ENCODE results near the gene STX1B. TPM values are rescaled to one million over a fixed set of nuclear protein-coding genes. Genes with fewer than 3 reads are reported as not detected.

The STX1B gene
- total and polyA plus RNA-seq, 4 donors: 0.09 to 1.2 (median 0.51) TPM

DNA sequence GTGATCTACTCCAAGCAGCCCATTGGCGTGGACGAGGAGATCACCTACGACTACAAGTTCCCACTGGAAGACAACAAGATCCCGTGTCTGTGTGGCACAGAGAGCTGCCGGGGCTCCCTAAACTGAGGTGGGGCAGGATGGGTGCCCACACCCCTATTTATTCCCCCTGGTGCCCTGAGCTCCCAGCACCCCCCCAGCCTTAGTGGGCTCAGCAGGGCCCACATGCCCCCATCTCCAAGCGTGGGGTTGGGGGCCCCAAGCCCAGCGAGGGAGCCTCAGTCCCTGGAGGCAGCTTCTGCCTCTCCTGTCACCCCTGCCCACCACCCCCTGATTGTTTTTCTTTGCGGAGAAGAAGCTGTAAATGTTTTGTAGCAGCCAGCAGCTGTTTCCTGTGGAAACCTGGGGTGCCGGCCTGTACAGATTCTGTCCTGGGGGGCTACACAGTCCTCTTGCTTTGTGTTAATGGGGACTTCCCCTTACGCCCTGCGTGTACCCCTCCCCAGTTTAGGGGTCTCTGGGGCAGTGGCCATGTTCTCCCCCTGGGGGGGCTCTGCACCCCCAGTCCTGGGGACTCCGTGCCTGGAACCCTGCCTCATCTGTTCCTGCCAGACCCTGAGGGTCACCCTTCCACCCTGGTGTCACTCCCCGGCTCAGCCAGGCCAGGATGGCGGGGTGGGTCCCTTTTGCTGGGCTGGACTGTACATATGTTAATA is 26.4 kb downstream of the STX1B start:
- no peak overlapping the region for H3K4me3 ChIP-seq (ENCODE audit: low read depth in 1 of 3, low read length in 3 of 3)
- H3K9ac ChIP-seq (ENCODE audit: low read depth in 1 of 2, low read length in 2 of 2): no peak overlapping the region
- peaks cover 3 to 35% (median 14%) of the 10 kb centered on the region in 4 donors for H3K36me3 ChIP-seq (ENCODE audit: control insufficient read depth in 4 of 4, insufficient read depth in 3 of 4, low read depth in 1 of 4, low read length in 3 of 4)
- TF ChIP-seq RAD21 (IDR thresholded peaks at IDR 0.05): no peak
- TF ChIP-seq YY1 (IDR thresholded peaks at IDR 0.05): no peak
- no peak for TF ChIP-seq TAF1 (conservative IDR thresholded peaks at IDR 0.05)
- no peak for TF ChIP-seq SP1 (IDR thresholded peaks at IDR 0.05)
- no peak for TF ChIP-seq MAX (IDR thresholded peaks at IDR 0.05)
- no peak for TF ChIP-seq JUND (IDR thresholded peaks at IDR 0.05)
- TF ChIP-seq GABPA (IDR thresholded peaks at IDR 0.05 in 1 of 2, conservative IDR thresholded peaks at IDR 0.05 in 1 of 2): no peak
- TF ChIP-seq, protein P1, sequence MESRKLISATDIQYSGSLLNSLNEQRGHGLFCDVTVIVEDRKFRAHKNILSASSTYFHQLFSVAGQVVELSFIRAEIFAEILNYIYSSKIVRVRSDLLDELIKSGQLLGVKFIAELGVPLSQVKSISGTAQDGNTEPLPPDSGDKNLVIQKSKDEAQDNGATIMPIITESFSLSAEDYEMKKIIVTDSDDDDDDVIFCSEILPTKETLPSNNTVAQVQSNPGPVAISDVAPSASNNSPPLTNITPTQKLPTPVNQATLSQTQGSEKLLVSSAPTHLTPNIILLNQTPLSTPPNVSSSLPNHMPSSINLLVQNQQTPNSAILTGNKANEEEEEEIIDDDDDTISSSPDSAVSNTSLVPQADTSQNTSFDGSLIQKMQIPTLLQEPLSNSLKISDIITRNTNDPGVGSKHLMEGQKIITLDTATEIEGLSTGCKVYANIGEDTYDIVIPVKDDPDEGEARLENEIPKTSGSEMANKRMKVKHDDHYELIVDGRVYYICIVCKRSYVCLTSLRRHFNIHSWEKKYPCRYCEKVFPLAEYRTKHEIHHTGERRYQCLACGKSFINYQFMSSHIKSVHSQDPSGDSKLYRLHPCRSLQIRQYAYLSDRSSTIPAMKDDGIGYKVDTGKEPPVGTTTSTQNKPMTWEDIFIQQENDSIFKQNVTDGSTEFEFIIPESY (IDR thresholded peaks at IDR 0.05): no peak
- no peak for TF ChIP-seq CTCF (IDR thresholded peaks at IDR 0.05; ENCODE audit: low read depth, low read length, missing input control)
- TF ChIP-seq FOXA2 (IDR thresholded peaks at IDR 0.05): no peak
- no peaks in the 10 kb centered on the region for H3K27me3 ChIP-seq (ENCODE audit: control insufficient read depth in 4 of 4, insufficient read depth in 4 of 4, low read length in 3 of 4)
- WGBS: 86% methylated on average over 14 of the region's 14 CpGs
- H3K27ac ChIP-seq (ENCODE audit: low read depth in 1 of 2, low read length in 2 of 2): no peak overlapping the region
- DNase-seq (ENCODE audit: low spot score): no peak
- no peaks in the 10 kb centered on the region for H3K9me3 ChIP-seq (ENCODE audit: control insufficient read depth in 4 of 4, low read length in 3 of 4)
- peaks cover 6 to 20% (median 13%) of the 10 kb centered on the region in 4 donors for H3K4me1 ChIP-seq (ENCODE audit: control insufficient read depth in 4 of 4, insufficient read depth in 4 of 4, low read length in 3 of 4)

GRCh38 chr16:30983289-30983889 is 27.0 kb downstream of the STX1B start:
- no peak overlapping the region for H3K9ac ChIP-seq (ENCODE audit: low read depth in 1 of 2, low read length in 2 of 2)
- peaks cover 6 to 20% (median 13%) of the 10 kb centered on the region in 4 donors for H3K4me1 ChIP-seq (ENCODE audit: control insufficient read depth in 4 of 4, insufficient read depth in 4 of 4, low read length in 3 of 4)
- no peak for DNase-seq (ENCODE audit: low spot score)
- no peak overlapping the region for H3K4me3 ChIP-seq (ENCODE audit: low read depth in 1 of 3, low read length in 3 of 3)
- H3K27ac ChIP-seq (ENCODE audit: low read depth in 1 of 2, low read length in 2 of 2): no peak overlapping the region
- H3K27me3 ChIP-seq (ENCODE audit: control insufficient read depth in 4 of 4, insufficient read depth in 4 of 4, low read length in 3 of 4): no peaks in the 10 kb centered on the region
- no peaks in the 10 kb centered on the region for H3K9me3 ChIP-seq (ENCODE audit: control insufficient read depth in 4 of 4, low read length in 3 of 4)
- H3K36me3 ChIP-seq (ENCODE audit: control insufficient read depth in 4 of 4, insufficient read depth in 3 of 4, low read depth in 1 of 4, low read length in 3 of 4): peaks cover 3 to 38% (median 16%) of the 10 kb centered on the region in 4 donors
- 92% methylated on average over 25 of the region's 25 CpGs for WGBS
- TF ChIP-seq SP1 (IDR thresholded peaks at IDR 0.05): no peak
- TF ChIP-seq YY1 (IDR thresholded peaks at IDR 0.05): no peak
- TF ChIP-seq GABPA (IDR thresholded peaks at IDR 0.05 in 1 of 2, conservative IDR thresholded peaks at IDR 0.05 in 1 of 2): no peak
- no peak for TF ChIP-seq FOXA2 (IDR thresholded peaks at IDR 0.05)
- no peak for TF ChIP-seq CTCF (IDR thresholded peaks at IDR 0.05; ENCODE audit: low read depth, low read length, missing input control)
- no peak for TF ChIP-seq RXRA (IDR thresholded peaks at IDR 0.05)
- no peak for TF ChIP-seq HNF4G (IDR thresholded peaks at IDR 0.05)
- no peak for TF ChIP-seq MAX (IDR thresholded peaks at IDR 0.05)
- TF ChIP-seq JUND (IDR thresholded peaks at IDR 0.05): no peak
- no peak for TF ChIP-seq NR2F2 (IDR thresholded peaks at IDR 0.05)
- no peak for TF ChIP-seq EGR1 (IDR thresholded peaks at IDR 0.05; ENCODE audit: low read depth in 2 of 2)
- TF ChIP-seq, protein P1 (IDR thresholded peaks at IDR 0.05): no peak
- TF ChIP-seq REST (IDR thresholded peaks at IDR 0.05): no peak
- TF ChIP-seq RAD21 (IDR thresholded peaks at IDR 0.05): no peak
- TF ChIP-seq, protein P2, sequence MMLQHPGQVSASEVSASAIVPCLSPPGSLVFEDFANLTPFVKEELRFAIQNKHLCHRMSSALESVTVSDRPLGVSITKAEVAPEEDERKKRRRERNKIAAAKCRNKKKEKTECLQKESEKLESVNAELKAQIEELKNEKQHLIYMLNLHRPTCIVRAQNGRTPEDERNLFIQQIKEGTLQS (IDR thresholded peaks at IDR 0.05): no peak
- no peak for TF ChIP-seq TAF1 (conservative IDR thresholded peaks at IDR 0.05)
